Fibroblast of pulmonary artery (primary cell): ENCODE data around the gene ATP6V1G3.

ENCODE experiments used
- DNase-seq: peaks from one replicate; pipeline ENCODE4 v3.0.0-alpha.2; 2010; ENCODE audit warnings: low read depth
- H3K4me3 ChIP-seq: replicated peaks from 2 replicates; pipeline ENCODE4 v1.5.1; 2011; ENCODE audit warnings: low read depth, mild to moderate bottlenecking, control low read depth, low read length, moderate library complexity
- TF ChIP-seq, protein P1 (sequence below): IDR thresholded peaks from 2 replicates; pipeline ENCODE4 v1.5.1; 2011; ENCODE audit warnings: mild to moderate bottlenecking, control low read depth, low read length, inconsistent platforms; ENCODE audit errors: missing control alignments

ATP6V1G3 gene

DNA sequence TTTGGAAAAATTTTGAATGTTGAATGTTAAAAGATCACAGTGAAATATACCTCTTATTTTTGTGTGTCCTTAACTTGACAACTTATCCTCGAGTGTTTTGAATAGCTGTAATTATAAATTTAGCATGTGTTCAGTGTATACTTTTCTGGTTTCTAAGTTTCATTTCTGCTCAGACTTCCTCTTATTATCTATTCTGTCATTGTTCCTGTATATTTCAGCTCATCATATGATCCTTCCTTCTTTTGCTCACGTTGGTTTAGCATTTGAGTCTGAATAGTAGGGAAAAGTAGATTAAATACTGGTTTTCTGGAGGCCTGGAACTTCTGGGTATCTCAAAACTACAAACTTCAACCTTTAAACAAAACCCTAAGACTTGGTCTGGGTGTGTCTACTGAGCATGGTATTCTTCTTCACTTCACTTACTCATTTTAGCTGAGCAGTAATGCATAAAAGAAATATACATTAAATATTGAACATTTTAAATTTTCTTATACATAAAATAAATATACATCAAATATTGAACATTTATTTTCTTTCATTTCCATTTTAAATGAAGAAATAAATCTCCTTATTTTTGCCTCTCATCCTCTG is 3.3 kb upstream of the ATP6V1G3 start:
- no peak overlapping the region for H3K4me3 ChIP-seq
- TF ChIP-seq, protein P1, sequence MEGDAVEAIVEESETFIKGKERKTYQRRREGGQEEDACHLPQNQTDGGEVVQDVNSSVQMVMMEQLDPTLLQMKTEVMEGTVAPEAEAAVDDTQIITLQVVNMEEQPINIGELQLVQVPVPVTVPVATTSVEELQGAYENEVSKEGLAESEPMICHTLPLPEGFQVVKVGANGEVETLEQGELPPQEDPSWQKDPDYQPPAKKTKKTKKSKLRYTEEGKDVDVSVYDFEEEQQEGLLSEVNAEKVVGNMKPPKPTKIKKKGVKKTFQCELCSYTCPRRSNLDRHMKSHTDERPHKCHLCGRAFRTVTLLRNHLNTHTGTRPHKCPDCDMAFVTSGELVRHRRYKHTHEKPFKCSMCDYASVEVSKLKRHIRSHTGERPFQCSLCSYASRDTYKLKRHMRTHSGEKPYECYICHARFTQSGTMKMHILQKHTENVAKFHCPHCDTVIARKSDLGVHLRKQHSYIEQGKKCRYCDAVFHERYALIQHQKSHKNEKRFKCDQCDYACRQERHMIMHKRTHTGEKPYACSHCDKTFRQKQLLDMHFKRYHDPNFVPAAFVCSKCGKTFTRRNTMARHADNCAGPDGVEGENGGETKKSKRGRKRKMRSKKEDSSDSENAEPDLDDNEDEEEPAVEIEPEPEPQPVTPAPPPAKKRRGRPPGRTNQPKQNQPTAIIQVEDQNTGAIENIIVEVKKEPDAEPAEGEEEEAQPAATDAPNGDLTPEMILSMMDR: no peak
- no peak for DNase-seq

DNA sequence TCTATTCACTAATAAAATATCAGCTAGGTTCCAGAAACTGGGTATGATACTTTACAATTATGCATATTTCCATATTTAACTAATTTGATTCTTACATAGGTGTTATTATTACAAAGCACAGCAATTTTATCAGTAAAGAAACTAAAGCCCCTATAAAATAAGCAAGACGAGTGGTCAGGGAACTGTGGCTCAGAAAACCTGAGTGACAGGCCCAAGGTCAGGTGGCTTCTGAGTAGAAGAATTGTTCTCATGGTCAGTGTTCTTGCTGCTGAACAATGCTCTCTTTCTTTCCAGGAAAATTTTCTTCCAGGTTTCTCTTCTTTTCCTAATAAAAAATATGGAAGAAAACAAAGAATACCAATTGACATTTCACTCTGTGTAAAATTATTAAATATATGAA is 2.2 kb upstream of the ATP6V1G3 start:
- TF ChIP-seq, protein P1: no peak
- DNase-seq: no peak
- H3K4me3 ChIP-seq: no peak overlapping the region

DNA sequence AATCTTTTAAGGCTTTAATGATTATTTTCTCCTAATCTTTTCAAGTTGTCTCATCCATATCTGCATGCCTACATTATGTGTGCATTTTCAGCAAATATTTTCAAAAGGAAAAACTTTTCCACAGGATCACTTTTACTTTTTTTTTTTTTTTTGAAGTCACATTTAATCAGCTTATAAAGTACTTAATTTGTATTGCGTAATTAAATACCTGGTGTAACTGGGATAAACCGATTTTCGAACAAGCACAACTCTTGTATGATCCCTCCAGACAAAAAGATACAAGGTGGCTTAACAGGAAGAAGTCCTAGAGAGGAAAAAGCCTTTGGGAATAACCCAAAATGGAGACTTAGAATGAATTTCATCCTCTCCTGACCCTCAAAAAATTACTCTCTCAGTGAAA is 1.3 kb upstream of the ATP6V1G3 start:
- H3K4me3 ChIP-seq: no peak overlapping the region
- DNase-seq: no peak
- TF ChIP-seq, protein P1: no peak

DNA sequence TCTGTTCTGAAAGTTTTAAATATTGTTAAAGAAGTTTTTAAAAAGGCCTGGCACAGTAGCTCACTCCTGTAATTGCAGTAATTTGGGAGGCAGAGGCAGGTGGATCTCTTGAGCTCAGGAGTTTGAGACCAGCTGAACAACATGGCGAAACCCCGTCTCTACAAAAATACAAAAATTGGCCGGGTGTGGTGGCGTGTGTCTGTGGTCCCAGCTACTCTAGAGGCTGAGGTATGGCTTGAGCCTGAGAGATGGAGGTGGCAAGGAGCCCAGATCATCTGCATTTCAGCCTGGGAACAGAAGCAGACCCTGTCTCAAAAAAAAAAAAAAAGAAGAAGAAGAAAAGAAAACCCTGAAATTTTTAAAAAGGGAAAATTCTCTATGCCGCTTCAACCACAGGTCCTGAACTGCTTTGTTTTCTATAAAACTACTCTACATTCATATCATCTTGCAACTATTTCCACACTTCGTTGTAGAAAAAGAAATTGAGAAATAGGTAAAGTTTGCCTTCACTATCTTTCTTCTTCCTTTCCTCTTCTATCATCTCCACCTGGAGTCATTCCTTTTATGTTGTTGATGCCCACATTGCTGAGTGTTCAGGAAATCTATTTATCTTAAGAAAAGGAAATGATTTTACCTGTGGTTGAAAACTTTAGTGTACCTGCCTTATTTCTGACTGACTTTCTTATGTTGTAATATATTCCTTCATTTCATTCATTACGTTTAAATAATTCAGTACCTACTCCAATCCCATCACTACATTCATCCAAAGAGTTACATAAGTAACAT is 1.7 kb downstream of the ATP6V1G3 start:
- no peak for DNase-seq
- H3K4me3 ChIP-seq: no peak overlapping the region
- TF ChIP-seq, protein P1: no peak

DNA sequence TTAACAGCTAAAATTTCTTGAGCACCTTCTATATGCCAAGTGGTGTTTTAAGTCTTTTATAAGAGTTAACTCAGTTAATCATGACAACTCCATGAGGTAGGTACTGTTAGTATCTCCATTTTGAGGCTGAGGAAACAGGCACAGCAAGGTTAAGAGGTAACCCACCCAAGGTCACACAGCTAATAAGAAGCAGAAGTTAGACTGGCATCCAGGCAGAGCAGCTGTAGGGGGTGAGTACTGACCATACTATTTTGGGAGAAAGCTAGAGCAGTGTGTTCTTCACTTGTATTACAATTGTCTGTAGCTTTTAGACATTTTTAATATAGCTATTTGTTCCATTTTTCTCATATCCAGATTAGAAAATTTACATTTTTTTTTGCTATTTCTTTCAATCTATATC is 4.8 kb downstream of the ATP6V1G3 start:
- TF ChIP-seq, protein P1: no peak
- H3K4me3 ChIP-seq: no peak overlapping the region
- no peak for DNase-seq

DNA sequence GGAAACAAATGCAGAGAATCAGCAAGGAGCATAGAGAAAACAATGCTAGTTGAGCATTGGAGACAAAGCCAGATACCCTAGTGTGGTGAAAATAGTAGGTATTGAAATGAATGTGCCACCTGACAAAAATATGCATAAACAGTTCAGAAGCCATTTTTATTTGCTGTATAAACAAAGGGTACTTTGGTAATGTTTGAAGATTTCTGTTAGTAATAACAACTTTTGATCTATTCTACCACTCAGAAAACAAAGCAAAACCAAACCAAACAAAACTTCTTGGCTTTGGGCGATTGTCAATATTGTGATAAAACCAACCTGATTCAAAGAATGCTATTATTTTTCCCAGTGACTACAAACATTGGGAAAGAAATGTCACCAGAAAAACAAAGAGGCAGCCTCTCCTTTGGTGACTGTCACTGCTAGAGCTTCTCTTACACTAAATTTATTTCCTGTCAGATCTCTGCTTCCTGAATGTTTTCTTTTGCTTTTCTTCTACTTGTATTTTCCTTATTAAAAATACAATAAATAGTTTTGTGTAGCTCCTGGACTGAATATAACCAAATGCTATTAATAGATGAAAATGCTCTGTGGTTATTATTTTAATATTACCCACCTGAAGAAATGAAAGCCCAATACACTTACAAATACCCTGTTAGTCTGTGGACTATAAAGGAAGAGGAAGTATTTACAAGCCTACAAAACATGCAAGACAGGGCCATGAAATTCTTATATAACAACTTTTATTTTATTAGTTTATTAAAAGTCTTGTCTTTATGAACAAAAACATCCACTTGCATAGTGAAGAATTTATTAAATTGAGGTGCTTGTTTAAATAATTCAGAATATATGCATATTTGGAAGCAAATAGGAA is 5.7 kb downstream of the ATP6V1G3 start:
- DNase-seq: no peak
- TF ChIP-seq, protein P1: no peak
- no peak overlapping the region for H3K4me3 ChIP-seq
